Measurements from ENCODE around the gene FETUB.
A peak's percentile ranks its signal among the peaks of the same experiment; 100 is the strongest.

FETUB gene

GRCh38 chr3:186617036-186617946, 22.9 kb upstream of the FETUB start:
- no peak for TF ChIP-seq POLR2AphosphoS5 (IDR thresholded peaks at IDR 0.05; ENCODE audit: low read depth)
- no peak for TF ChIP-seq REST (IDR thresholded peaks at IDR 0.05; ENCODE audit: insufficient replicate concordance, low read depth)
- peak; percentile 22; the same call in 1 of the 2 replicates for TF ChIP-seq SPI1 (IDR thresholded peaks at IDR 0.05; ENCODE audit: borderline replicate concordance, low read depth)
- TF ChIP-seq GABPA (IDR thresholded peaks at IDR 0.05; ENCODE audit: low read depth): no peak
- TF ChIP-seq, protein P1, sequence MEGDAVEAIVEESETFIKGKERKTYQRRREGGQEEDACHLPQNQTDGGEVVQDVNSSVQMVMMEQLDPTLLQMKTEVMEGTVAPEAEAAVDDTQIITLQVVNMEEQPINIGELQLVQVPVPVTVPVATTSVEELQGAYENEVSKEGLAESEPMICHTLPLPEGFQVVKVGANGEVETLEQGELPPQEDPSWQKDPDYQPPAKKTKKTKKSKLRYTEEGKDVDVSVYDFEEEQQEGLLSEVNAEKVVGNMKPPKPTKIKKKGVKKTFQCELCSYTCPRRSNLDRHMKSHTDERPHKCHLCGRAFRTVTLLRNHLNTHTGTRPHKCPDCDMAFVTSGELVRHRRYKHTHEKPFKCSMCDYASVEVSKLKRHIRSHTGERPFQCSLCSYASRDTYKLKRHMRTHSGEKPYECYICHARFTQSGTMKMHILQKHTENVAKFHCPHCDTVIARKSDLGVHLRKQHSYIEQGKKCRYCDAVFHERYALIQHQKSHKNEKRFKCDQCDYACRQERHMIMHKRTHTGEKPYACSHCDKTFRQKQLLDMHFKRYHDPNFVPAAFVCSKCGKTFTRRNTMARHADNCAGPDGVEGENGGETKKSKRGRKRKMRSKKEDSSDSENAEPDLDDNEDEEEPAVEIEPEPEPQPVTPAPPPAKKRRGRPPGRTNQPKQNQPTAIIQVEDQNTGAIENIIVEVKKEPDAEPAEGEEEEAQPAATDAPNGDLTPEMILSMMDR (IDR thresholded peaks at IDR 0.05; ENCODE audit: insufficient read depth, low read length): peak; percentile 70
- H3K27ac ChIP-seq (replicated peaks): no peak overlapping the region
- H3K27me3 ChIP-seq (ENCODE audit: insufficient read depth, poor library complexity, severe bottlenecking): peaks cover 3% of the 10 kb centered on the region
- peak; percentile 62 to 85 for DNase-seq (ENCODE audit: low read depth in 1 of 2, low spot score in 1 of 2)
- H3K4me3 ChIP-seq (replicated peaks; ENCODE audit: insufficient read depth, low read length): no peak overlapping the region

- peaks cover 3% of the 10 kb centered on the region for H3K27me3 ChIP-seq (ENCODE audit: insufficient read depth, poor library complexity, severe bottlenecking)
- TF ChIP-seq REST (IDR thresholded peaks at IDR 0.05; ENCODE audit: insufficient replicate concordance, low read depth): no peak
- no peak for TF ChIP-seq POLR2AphosphoS5 (IDR thresholded peaks at IDR 0.05; ENCODE audit: low read depth)
- TF ChIP-seq, protein P1 (IDR thresholded peaks at IDR 0.05; ENCODE audit: insufficient read depth, low read length): no peak
- TF ChIP-seq SPI1 (IDR thresholded peaks at IDR 0.05; ENCODE audit: borderline replicate concordance, low read depth): no peak
- no peak for TF ChIP-seq GABPA (IDR thresholded peaks at IDR 0.05; ENCODE audit: low read depth)
- no peak overlapping the region for H3K27ac ChIP-seq (replicated peaks)
- no peak overlapping the region for H3K4me3 ChIP-seq (replicated peaks; ENCODE audit: insufficient read depth, low read length)
- no peak for DNase-seq (ENCODE audit: low read depth in 1 of 2, low spot score in 1 of 2)
These were observed 21.8 kb upstream of the FETUB start for GRCh38 chr3:186618318-186618938.

DNA sequence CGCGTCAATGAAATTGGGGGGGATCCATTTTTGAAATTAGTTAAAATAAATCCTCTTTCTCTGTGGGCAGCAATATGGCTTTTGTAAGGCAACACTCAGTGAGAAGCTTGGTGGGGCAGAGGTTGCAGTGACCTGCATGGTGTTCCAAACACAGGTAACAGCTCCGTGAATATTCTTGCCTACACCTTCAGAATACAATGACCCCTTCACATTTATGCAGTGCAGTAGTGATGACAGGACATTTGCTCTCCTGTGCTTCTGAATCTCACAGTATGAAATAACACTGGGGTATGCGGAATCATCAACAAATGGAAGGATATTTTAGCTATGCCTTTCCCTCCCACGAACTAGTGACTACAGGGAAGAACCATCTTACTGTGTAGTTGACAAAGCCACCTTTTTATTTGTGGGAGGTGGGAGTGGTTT, 20.4 kb upstream of the FETUB start:
- Histone ChIP-seq H3K27ac (replicated peaks) (no peak overlapping the region), H3K4me3 (replicated peaks; ENCODE audit: insufficient read depth, low read length) (no peak overlapping the region), H3K27me3 (ENCODE audit: insufficient read depth, poor library complexity, severe bottlenecking) (peaks cover 3% of the 10 kb centered on the region)
- TF ChIP-seq, protein P1 (IDR thresholded peaks at IDR 0.05; ENCODE audit: insufficient read depth, low read length): no peak
- TF ChIP-seq GABPA (IDR thresholded peaks at IDR 0.05; ENCODE audit: low read depth): no peak
- no peak for TF ChIP-seq REST (IDR thresholded peaks at IDR 0.05; ENCODE audit: insufficient replicate concordance, low read depth)
- TF ChIP-seq POLR2AphosphoS5 (IDR thresholded peaks at IDR 0.05; ENCODE audit: low read depth): no peak
- TF ChIP-seq SPI1 (IDR thresholded peaks at IDR 0.05; ENCODE audit: borderline replicate concordance, low read depth): no peak
- DNase-seq (ENCODE audit: low read depth in 1 of 2, low spot score in 1 of 2): no peak
